ENCODE measurements around the gene REN. TPM values are rescaled to one million over a fixed set of nuclear protein-coding genes. Genes with fewer than 3 reads are reported as not detected.

Gene REN
- total and polyA plus RNA-seq, 2 of the 13 experiments (the other 11 are each of a cell fraction or from before 2014, with no cell fraction given): not detected

GRCh38 chr1:204213668-204214662, 47.8 kb upstream of the REN start, which contains the start of gene GOLT1A (continued):
- no peak for TF ChIP-seq ZBTB49 (CRISPR knock-in tag; IDR thresholded peaks at IDR 0.05; ENCODE audit: borderline replicate concordance)
- no peak for TF ChIP-seq ZNF451 (CRISPR knock-in tag; IDR thresholded peaks at IDR 0.05)
- peak; percentile 6; the same call in 1 of the 2 replicates for TF ChIP-seq USF2 (IDR thresholded peaks at IDR 0.05; ENCODE audit: low read depth, low read length)
- peak; percentile 77 for TF ChIP-seq USF2 (CRISPR knock-in tag; IDR thresholded peaks at IDR 0.05; ENCODE audit: borderline replicate concordance)
- TF ChIP-seq ZFP1 (CRISPR knock-in tag; IDR thresholded peaks at IDR 0.05): no peak
- no peak; the same call in 1 of the 2 replicates for TF ChIP-seq ZNF44 (CRISPR knock-in tag; IDR thresholded peaks at IDR 0.05)
- no peak for TF ChIP-seq RARG (CRISPR knock-in tag; IDR thresholded peaks at IDR 0.05; ENCODE audit: low read depth)
- TF ChIP-seq, protein P1, sequence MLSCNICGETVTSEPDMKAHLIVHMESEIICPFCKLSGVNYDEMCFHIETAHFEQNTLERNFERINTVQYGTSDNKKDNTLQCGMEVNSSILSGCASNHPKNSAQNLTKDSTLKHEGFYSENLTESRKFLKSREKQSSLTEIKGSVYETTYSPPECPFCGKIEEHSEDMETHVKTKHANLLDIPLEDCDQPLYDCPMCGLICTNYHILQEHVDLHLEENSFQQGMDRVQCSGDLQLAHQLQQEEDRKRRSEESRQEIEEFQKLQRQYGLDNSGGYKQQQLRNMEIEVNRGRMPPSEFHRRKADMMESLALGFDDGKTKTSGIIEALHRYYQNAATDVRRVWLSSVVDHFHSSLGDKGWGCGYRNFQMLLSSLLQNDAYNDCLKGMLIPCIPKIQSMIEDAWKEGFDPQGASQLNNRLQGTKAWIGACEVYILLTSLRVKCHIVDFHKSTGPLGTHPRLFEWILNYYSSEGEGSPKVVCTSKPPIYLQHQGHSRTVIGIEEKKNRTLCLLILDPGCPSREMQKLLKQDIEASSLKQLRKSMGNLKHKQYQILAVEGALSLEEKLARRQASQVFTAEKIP (CRISPR knock-in tag; IDR thresholded peaks at IDR 0.05; ENCODE audit: borderline replicate concordance): no peak
- peak; percentile 43; the same call in 1 of the 2 replicates for TF ChIP-seq ZNF768 (CRISPR knock-in tag; IDR thresholded peaks at IDR 0.05)
- TF ChIP-seq ZNF800 (CRISPR knock-in tag; IDR thresholded peaks at IDR 0.05): peak; percentile 83; the same call in 1 of the 2 replicates
- peak; percentile 93 for TF ChIP-seq KLF6 (CRISPR knock-in tag; IDR thresholded peaks at IDR 0.05)
- TF ChIP-seq, protein P2, sequence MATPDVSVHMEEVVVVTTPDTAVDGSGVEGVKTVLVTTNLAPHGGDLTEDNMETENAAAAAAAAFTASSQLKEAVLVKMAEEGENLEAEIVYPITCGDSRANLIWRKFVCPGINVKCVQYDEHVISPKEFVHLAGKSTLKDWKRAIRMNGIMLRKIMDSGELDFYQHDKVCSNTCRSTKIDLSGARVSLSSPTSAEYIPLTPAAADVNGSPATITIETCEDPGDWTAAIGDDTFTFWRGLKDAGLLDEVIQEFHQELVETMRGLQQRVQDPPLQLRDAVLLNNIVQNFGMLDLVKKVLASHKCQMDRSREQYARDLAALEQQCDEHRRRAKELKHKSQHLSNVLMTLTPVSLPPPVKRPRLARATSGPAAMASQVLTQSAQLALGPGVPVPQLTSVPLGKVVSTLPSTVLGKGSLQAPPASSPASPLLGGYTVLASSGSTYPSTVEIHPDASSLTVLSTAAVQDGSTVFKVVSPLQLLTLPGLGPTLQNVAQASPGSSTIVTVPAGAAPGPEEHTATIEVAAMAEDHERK (CRISPR knock-in tag; IDR thresholded peaks at IDR 0.05; ENCODE audit: low read depth): no peak; the same call in 1 of the 2 replicates
- TF ChIP-seq SIX4 (CRISPR knock-in tag; IDR thresholded peaks at IDR 0.05): peak; percentile 45; the same call in 1 of the 2 replicates
- TF ChIP-seq, protein P3, sequence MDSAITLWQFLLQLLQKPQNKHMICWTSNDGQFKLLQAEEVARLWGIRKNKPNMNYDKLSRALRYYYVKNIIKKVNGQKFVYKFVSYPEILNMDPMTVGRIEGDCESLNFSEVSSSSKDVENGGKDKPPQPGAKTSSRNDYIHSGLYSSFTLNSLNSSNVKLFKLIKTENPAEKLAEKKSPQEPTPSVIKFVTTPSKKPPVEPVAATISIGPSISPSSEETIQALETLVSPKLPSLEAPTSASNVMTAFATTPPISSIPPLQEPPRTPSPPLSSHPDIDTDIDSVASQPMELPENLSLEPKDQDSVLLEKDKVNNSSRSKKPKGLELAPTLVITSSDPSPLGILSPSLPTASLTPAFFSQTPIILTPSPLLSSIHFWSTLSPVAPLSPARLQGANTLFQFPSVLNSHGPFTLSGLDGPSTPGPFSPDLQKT (CRISPR knock-in tag; IDR thresholded peaks at IDR 0.05; ENCODE audit: borderline replicate concordance): no peak
- TF ChIP-seq ZNF652 (CRISPR knock-in tag; IDR thresholded peaks at IDR 0.05; ENCODE audit: borderline replicate concordance, low read depth): peak; percentile 73
- TF ChIP-seq KLF9 (CRISPR knock-in tag; IDR thresholded peaks at IDR 0.05; ENCODE audit: low read depth): peak; percentile 83; the same call in 1 of the 2 replicates
- peak; percentile 74 for TF ChIP-seq ONECUT2 (CRISPR knock-in tag; IDR thresholded peaks at IDR 0.05)

All from HepG2 (cell line).